Measurements from ENCODE around the gene AP1S3.

Gene AP1S3

DNA sequence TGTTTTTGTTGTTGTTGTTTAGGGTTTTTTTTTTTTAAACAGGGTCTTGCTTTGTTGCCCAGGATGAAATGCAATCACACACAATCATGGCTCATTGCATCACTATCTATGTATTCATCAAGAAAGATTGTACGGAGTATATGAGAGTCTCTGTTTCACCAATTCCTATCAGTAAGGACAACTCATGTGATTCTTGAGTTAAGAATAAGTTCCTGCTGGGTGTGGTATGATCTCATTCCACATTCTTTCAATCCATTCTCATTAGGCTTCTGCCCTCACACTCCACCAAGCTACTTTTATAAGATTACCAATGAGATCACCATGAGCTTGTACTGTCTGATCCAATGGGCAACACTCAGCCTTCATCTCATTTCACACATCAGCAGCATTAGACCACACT lies 9.1 kb upstream of the AP1S3 start:
- no peak for TF ChIP-seq REST (IDR thresholded peaks at IDR 0.05; ENCODE audit: insufficient read depth in 1 of 2, low read depth in 2 of 2, low read length in 2 of 2)
- no peak for TF ChIP-seq FOXP2 (optimal IDR thresholded peaks at IDR 0.05; ENCODE audit: borderline replicate concordance, extremely low read depth, extremely low read length, insufficient read depth)
- no peak for TF ChIP-seq SIN3A (IDR thresholded peaks at IDR 0.05; ENCODE audit: borderline replicate concordance, insufficient read depth, low read length)
- TF ChIP-seq POLR2AphosphoS5 (IDR thresholded peaks at IDR 0.05; ENCODE audit: low read depth, low read length), result no peak
- TF ChIP-seq TAF1 (IDR thresholded peaks at IDR 0.05; ENCODE audit: borderline replicate concordance, insufficient read depth, low read length), result no peak

GRCh38 chr2:223841436-223842190 lies 4.2 kb upstream of the AP1S3 start:
- TF ChIP-seq POLR2AphosphoS5 (IDR thresholded peaks at IDR 0.05; ENCODE audit: low read depth, low read length) (no peak), FOXP2 (optimal IDR thresholded peaks at IDR 0.05; ENCODE audit: borderline replicate concordance, extremely low read depth, extremely low read length, insufficient read depth) (no peak), REST (IDR thresholded peaks at IDR 0.05; ENCODE audit: insufficient read depth in 1 of 2, low read depth in 2 of 2, low read length in 2 of 2) (no peak), SIN3A (IDR thresholded peaks at IDR 0.05; ENCODE audit: borderline replicate concordance, insufficient read depth, low read length) (no peak), TAF1 (IDR thresholded peaks at IDR 0.05; ENCODE audit: borderline replicate concordance, insufficient read depth, low read length) (no peak)

- TF ChIP-seq FOXP2 (optimal IDR thresholded peaks at IDR 0.05; ENCODE audit: borderline replicate concordance, extremely low read depth, extremely low read length, insufficient read depth) (no peak), REST (IDR thresholded peaks at IDR 0.05; ENCODE audit: insufficient read depth in 1 of 2, low read depth in 2 of 2, low read length in 2 of 2) (no peak), SIN3A (IDR thresholded peaks at IDR 0.05; ENCODE audit: borderline replicate concordance, insufficient read depth, low read length) (no peak), TAF1 (IDR thresholded peaks at IDR 0.05; ENCODE audit: borderline replicate concordance, insufficient read depth, low read length) (no peak), POLR2AphosphoS5 (IDR thresholded peaks at IDR 0.05; ENCODE audit: low read depth, low read length) (no peak)
Measured at GRCh38 chr2:223835701-223836532, 1.5 kb downstream of the AP1S3 start.

- TF ChIP-seq POLR2AphosphoS5 (IDR thresholded peaks at IDR 0.05; ENCODE audit: low read depth, low read length), result no peak
- TF ChIP-seq FOXP2 (optimal IDR thresholded peaks at IDR 0.05; ENCODE audit: borderline replicate concordance, extremely low read depth, extremely low read length, insufficient read depth), result no peak
- no peak for TF ChIP-seq REST (IDR thresholded peaks at IDR 0.05; ENCODE audit: insufficient read depth in 1 of 2, low read depth in 2 of 2, low read length in 2 of 2)
- no peak for TF ChIP-seq SIN3A (IDR thresholded peaks at IDR 0.05; ENCODE audit: borderline replicate concordance, insufficient read depth, low read length)
- no peak for TF ChIP-seq TAF1 (IDR thresholded peaks at IDR 0.05; ENCODE audit: borderline replicate concordance, insufficient read depth, low read length)
Measured at GRCh38 chr2:223834431-223834830, 3.0 kb downstream of the AP1S3 start.

All from PFSK-1 (cell line).